GM12873 (cell line): ENCODE data around the gene CAPN13.

Experiments used
- TF ChIP-seq, protein P1 (sequence below): IDR thresholded peaks from 2 replicates; pipeline ENCODE4 v1.5.1; 2012; ENCODE audit warnings: low read depth, mild to moderate bottlenecking, moderate library complexity, low read length, control low read depth; ENCODE audit not compliant: insufficient read depth; ENCODE audit errors: missing control alignments

Gene CAPN13, protein sequence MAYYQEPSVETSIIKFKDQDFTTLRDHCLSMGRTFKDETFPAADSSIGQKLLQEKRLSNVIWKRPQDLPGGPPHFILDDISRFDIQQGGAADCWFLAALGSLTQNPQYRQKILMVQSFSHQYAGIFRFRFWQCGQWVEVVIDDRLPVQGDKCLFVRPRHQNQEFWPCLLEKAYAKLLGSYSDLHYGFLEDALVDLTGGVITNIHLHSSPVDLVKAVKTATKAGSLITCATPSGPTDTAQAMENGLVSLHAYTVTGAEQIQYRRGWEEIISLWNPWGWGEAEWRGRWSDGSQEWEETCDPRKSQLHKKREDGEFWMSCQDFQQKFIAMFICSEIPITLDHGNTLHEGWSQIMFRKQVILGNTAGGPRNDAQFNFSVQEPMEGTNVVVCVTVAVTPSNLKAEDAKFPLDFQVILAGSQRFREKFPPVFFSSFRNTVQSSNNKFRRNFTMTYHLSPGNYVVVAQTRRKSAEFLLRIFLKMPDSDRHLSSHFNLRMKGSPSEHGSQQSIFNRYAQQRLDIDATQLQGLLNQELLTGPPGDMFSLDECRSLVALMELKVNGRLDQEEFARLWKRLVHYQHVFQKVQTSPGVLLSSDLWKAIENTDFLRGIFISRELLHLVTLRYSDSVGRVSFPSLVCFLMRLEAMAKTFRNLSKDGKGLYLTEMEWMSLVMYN

DNA sequence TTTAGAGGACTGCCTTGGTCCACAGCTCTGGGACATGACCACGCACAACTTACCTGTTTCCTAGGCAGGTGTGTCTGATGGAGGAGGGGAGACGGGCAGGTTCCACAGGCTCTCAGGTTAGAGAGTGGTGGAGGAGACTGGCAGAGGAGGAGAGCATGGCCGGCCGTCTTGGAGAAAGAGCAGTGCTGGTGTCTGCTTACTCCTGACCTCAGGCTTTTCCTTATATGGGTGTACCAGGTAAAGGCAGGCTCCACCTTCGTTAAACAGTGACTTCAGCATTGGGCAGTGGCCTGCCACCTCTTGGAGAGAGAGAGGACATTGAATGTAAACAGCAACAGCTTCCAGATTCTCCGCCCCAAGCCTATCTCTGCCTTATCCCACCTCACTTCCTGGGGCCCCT lies at the start of gene CAPN13:
CAPN13 (minus strand) TSS at position 198 of the 400 bp plus-strand sequence. CDS start 20,121 bp downstream, outside the sequence.
- TF ChIP-seq, protein P1, sequence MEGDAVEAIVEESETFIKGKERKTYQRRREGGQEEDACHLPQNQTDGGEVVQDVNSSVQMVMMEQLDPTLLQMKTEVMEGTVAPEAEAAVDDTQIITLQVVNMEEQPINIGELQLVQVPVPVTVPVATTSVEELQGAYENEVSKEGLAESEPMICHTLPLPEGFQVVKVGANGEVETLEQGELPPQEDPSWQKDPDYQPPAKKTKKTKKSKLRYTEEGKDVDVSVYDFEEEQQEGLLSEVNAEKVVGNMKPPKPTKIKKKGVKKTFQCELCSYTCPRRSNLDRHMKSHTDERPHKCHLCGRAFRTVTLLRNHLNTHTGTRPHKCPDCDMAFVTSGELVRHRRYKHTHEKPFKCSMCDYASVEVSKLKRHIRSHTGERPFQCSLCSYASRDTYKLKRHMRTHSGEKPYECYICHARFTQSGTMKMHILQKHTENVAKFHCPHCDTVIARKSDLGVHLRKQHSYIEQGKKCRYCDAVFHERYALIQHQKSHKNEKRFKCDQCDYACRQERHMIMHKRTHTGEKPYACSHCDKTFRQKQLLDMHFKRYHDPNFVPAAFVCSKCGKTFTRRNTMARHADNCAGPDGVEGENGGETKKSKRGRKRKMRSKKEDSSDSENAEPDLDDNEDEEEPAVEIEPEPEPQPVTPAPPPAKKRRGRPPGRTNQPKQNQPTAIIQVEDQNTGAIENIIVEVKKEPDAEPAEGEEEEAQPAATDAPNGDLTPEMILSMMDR = no peak

DNA sequence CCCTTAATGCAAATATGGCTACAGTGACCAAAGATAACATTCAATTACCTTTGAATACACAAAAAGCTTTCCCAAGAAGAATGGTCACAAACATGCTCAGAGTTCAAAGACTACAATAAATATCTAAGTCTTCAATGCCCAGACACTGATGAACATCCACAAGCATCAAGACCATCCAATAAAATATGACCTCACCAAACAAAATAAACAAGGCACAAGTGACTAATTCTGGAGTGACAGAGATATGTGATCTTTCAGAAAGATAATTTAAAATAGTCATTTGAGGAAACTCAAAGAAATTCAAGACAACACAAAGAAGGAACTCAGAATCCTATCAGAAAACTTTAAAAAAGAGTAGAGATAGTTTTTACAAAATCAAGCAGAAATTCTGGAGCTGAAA lies 40.6 kb upstream of the CAPN13 start:
- TF ChIP-seq, protein P1 = no peak

DNA sequence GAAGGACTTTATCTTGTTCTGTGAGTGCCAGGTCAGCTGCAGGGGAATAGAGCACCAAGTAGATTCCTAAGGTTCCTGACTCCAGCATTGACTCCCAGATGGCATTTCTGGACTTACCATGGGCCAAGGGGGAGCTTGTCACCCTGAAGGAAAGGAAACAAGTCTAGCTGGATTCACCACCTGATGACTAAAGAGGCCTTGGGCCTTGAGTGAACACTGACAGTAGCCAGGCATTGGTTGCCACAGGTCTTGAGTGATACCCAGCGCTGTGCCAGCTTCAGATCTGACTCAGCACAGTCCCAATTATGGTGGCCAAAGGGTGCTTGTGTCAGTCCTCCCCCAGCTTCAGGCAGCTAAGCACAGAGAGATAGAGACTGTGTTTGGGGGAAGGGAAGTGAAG lies 40.1 kb upstream of the CAPN13 start:
- TF ChIP-seq, protein P1 = no peak

DNA sequence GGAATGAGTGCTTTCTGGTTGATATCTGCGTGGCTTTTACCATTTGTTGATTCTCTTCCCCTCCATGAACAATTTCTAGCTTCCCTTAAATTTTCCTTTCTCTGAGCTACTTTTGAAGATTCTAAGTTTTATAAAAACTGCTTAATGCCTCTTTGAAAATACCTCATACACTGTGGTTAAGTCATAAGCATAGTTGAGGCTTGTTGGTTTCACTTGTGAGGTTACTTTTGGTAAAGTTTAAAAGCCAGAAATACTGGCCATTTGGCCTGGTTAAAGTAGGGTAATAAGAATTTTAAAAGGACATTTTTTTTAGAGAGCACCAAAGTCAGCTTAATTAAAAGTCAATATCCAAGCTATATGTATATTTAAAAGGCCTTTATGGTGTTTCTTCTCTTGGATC lies 21.3 kb upstream of the CAPN13 start:
- TF ChIP-seq, protein P1 = no peak

DNA sequence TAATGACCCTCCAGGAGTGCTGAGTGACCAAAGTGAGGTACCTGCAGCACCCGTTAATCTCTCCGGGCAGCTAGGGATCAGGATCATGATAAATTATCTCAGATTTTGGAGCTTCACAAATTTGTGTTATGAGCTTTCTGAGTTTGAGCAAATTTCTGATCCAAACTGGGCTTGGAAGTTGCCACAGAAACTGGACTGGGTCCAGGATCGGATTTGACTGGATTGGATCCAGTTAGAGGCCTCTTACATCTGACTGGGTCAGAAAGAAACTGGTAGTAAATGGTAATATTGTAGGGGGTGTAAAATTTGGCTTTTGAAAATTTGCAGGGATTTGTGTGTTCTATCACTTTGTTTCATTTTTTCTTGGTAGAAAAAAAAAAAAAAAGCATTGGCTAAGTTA lies 19.7 kb upstream of the CAPN13 start:
- TF ChIP-seq, protein P1 = no peak

DNA sequence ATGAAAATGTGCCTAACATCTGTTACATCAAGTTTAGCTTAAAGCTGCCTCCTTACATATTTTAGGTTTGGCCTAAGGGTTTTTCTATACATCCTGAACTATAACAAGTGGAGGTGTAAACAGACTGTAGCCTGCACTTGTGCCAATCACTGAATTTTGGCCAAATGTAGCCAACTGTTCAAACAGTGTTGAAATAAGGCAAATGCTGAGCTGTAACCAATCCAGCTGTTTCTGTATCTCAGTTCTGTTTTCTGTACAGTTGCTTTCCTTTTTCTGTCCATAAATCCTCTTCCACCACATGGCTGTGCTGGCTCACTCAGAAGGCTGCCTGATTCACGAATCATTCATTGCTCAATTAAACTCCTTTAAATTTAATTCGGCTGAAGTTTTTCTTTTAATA lies 19.2 kb upstream of the CAPN13 start:
- TF ChIP-seq, protein P1 = no peak

DNA sequence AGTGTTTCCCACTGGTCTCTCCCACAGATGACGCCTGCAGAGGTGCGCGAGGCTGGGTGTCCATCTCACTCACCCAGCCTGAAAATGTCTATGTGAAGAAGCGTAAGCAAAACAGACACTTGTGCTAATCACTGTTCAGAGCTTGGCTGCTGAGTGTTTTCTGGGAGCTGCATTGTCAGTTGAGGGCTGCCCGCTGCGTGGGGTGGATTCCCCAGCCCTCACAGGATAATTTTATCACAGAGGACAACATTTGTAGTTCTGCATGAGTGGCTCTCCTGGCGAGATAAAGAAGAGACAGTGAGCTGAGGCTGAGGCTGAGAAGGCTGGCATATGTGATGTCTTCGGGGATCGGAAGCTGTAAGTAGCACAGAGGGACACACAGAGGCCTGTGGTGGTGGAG lies 16.2 kb upstream of the CAPN13 start:
- TF ChIP-seq, protein P1 = no peak
